ENCODE measurements around the gene ENTPD8. TPM values are rescaled to one million over a fixed set of nuclear protein-coding genes. Genes with fewer than 3 reads are reported as not detected.
A peak's percentile ranks its signal among the peaks of the same experiment; 100 is the strongest.

Gene ENTPD8, protein sequence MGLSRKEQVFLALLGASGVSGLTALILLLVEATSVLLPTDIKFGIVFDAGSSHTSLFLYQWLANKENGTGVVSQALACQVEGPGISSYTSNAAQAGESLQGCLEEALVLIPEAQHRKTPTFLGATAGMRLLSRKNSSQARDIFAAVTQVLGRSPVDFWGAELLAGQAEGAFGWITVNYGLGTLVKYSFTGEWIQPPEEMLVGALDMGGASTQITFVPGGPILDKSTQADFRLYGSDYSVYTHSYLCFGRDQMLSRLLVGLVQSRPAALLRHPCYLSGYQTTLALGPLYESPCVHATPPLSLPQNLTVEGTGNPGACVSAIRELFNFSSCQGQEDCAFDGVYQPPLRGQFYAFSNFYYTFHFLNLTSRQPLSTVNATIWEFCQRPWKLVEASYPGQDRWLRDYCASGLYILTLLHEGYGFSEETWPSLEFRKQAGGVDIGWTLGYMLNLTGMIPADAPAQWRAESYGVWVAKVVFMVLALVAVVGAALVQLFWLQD
- total RNA-seq, result not detected

DNA sequence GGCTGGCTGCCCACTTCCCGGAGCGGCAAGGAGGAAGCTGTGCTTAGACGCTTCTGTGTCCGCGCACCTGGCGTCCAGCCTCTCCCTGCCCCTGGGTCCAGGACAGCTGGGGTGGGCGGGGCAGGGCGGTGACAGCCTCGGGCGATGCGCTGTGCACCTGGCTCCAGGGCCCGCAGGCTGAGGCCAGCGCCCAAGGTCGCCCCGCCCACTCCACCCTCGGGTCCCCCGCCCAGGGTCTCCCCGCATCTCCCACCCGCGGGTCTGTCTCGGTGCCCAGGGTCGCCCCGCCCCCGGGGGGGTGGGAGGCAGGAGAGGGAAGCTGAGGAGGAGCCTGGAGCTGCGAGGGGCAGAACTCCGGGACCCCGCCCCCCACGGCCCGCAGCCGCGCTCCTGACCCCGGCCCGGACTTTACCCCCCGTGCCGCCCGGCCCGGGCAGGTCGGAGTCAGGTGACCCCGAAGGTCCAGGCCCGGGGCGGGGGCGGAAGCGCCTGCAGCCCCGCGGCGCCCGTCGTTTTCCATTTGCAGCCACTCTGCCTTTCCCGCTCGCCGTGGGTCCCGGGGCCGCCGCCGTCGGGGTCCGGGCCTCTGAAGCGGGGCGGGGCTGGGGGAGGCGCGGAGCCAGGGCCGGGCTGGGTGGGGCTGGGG is at the start of gene ENTPD8:
TSS of gene ENTPD8 (minus strand) at position 69 of the 646 bp plus-strand sequence. CDS start 3,072 bp downstream, outside the sequence.
- WGBS, 2 donors, result 0% methylated on average over 3 of the region's 62 CpGs; no CpG with 5 or more reads in 1 of the 2 donors
- TF ChIP-seq POLR2A (IDR thresholded peaks at IDR 0.05), result no peak
- TF ChIP-seq CTCF (IDR thresholded peaks at IDR 0.05), result no peak
- Histone ChIP-seq H3K4me3 (peak within 1 kb of the TSS; percentile 5 to 64 (median 36)), H3K27ac (no peak within 1 kb of the TSS), H3K27me3 (peaks cover 0 to 79% (median 2%) of the 10 kb centered on the region in 4 donors), H3K4me1 (peaks cover 8 to 42% (median 16%) of the 10 kb centered on the region in 3 donors), H3K9me3 (no peaks in the 10 kb centered on the region), H3K36me3 (no peaks in the 10 kb centered on the region)
- intact Hi-C loops (cut with DNase I), result no loop called here
- DNase-seq, result no peak

DNA sequence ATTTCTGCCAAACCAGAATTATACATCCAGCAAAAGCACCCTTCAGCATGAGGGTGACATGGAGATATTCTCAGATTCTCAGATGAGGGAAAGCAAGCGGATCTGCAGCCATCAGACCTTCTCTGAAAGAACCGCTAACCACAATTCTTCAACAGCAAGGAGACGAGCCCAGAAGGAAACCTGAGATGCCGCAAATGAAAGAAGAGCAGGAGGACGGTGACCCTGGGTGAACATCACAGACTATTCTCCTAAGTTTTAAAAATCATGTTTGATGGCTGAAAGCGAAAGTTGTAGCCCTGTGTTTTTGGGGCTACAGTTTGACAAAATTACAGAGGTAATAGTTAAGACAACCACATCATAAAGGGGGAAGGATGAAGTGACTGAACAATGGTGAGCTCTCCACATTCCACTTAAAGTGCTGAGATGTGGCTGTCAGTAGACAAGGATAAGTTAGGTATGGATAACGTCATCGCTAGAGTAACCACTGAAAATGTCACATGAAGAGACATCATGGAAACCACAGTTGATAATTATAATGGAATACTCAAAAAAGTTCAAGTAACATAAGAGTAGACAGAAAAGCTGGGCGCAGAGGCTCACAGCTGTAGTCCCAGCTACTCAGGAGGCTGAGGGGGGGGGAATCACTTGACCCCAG is 49.5 kb upstream of the ENTPD8 start:
- TF ChIP-seq POLR2A (IDR thresholded peaks at IDR 0.05) (no peak), CTCF (IDR thresholded peaks at IDR 0.05) (no peak)
- H3K4me1 ChIP-seq, result no peaks in the 10 kb centered on the region
- no peak overlapping the region for H3K27ac ChIP-seq
- H3K36me3 ChIP-seq, result no peaks in the 10 kb centered on the region
- WGBS, 2 donors, result 84 to 86% methylated on average over 9 of the region's 9 CpGs
- H3K27me3 ChIP-seq, result no peaks in the 10 kb centered on the region
- intact Hi-C loops (cut with DNase I), result no loop called here
- no peaks in the 10 kb centered on the region for H3K9me3 ChIP-seq
- no peak for DNase-seq
- no peak overlapping the region for H3K4me3 ChIP-seq

GRCh38 chr9:137488906-137489305 is 47.7 kb upstream of the ENTPD8 start:
- intact Hi-C loops (cut with DNase I), result no loop called here
- no peak overlapping the region for H3K27ac ChIP-seq
- 88 to 100% methylated on average over 1 to 3 of the region's 6 CpGs for WGBS, 2 donors
- H3K36me3 ChIP-seq, result no peaks in the 10 kb centered on the region
- no peak overlapping the region for H3K4me3 ChIP-seq
- no peaks in the 10 kb centered on the region for H3K27me3 ChIP-seq
- TF ChIP-seq CTCF (IDR thresholded peaks at IDR 0.05), result no peak
- TF ChIP-seq POLR2A (IDR thresholded peaks at IDR 0.05), result no peak
- DNase-seq, result no peak
- H3K4me1 ChIP-seq, result no peaks in the 10 kb centered on the region
- no peaks in the 10 kb centered on the region for H3K9me3 ChIP-seq

- DNase-seq, result no peak
- WGBS, 2 donors, result 60 to 100% methylated on average over 1 to 2 of the region's 6 CpGs
Measured at GRCh38 chr9:137488327-137488653, 47.1 kb upstream of the ENTPD8 start.

More at GRCh38 chr9:137488327-137488653, 47.1 kb upstream of the ENTPD8 start:
- Histone ChIP-seq H3K27ac (no peak overlapping the region), H3K27me3 (no peaks in the 10 kb centered on the region), H3K9me3 (no peaks in the 10 kb centered on the region), H3K36me3 (no peaks in the 10 kb centered on the region), H3K4me1 (no peaks in the 10 kb centered on the region), H3K4me3 (no peak overlapping the region)
- intact Hi-C loops (cut with DNase I), result no loop called here
- TF ChIP-seq CTCF (IDR thresholded peaks at IDR 0.05), result no peak
- no peak for TF ChIP-seq POLR2A (IDR thresholded peaks at IDR 0.05)

Data from esophagus squamous epithelium (tissue), 5 donors.